Measurements from ENCODE around the gene TMEM182. TPM values are rescaled to one million over a fixed set of nuclear protein-coding genes. Genes with fewer than 3 reads are reported as not detected.

TMEM182 gene
- total RNA-seq, 1 donor from 2014 or later: 4.2 TPM

- H3K27ac Mint-ChIP-seq: no peak overlapping the region
- no peaks in the 10 kb centered on the region for H3K27me3 Mint-ChIP-seq (ENCODE audit: insufficient read depth, low read depth)
- Histone ChIP-seq H3K9me3 (ENCODE audit: low read depth) (no peaks in the 10 kb centered on the region), H3K4me1 (peaks cover 5% of the 10 kb centered on the region), H3K4me2 (peak overlapping the region; percentile 64), H3K36me3 (no peaks in the 10 kb centered on the region), H3K4me3 (peak overlapping the region; percentile 20), H2AFZ (replicated peaks) (peak overlapping the region; percentile 83), H3K27me3 (no peaks in the 10 kb centered on the region), H3K79me2 (ENCODE audit: low read depth) (no peaks in the 10 kb centered on the region), H3F3A (ENCODE audit: low read depth) (no peaks in the 10 kb centered on the region), H3K27ac (no peak overlapping the region), H3K9ac (no peak overlapping the region), H4K20me1 (ENCODE audit: low read depth) (no peaks in the 10 kb centered on the region)
- no peak overlapping the region for H3K4me3 Mint-ChIP-seq
- H3K9me3 Mint-ChIP-seq: peaks cover 7% of the 10 kb centered on the region
- H3K4me1 Mint-ChIP-seq: peaks cover 4% of the 10 kb centered on the region
- TF ChIP-seq, protein P1, sequence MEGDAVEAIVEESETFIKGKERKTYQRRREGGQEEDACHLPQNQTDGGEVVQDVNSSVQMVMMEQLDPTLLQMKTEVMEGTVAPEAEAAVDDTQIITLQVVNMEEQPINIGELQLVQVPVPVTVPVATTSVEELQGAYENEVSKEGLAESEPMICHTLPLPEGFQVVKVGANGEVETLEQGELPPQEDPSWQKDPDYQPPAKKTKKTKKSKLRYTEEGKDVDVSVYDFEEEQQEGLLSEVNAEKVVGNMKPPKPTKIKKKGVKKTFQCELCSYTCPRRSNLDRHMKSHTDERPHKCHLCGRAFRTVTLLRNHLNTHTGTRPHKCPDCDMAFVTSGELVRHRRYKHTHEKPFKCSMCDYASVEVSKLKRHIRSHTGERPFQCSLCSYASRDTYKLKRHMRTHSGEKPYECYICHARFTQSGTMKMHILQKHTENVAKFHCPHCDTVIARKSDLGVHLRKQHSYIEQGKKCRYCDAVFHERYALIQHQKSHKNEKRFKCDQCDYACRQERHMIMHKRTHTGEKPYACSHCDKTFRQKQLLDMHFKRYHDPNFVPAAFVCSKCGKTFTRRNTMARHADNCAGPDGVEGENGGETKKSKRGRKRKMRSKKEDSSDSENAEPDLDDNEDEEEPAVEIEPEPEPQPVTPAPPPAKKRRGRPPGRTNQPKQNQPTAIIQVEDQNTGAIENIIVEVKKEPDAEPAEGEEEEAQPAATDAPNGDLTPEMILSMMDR (IDR thresholded peaks at IDR 0.05): peak; percentile 43
- TF ChIP-seq EZH2phosphoT487 (IDR thresholded peaks at IDR 0.05): no peak
- TF ChIP-seq EZH2 (IDR thresholded peaks at IDR 0.05): no peak
- peaks cover 2% of the 10 kb centered on the region for H3K36me3 Mint-ChIP-seq
- DNase-seq (ENCODE audit: low spot score): peak; percentile 95
These were observed 86.6 kb downstream of the TMEM182 start for GRCh38 chr2:102848366-102848839.

GRCh38 chr2:102850888-102851287, 89.1 kb downstream of the TMEM182 start:
- H3K4me1 ChIP-seq: peaks cover 5% of the 10 kb centered on the region
- no peaks in the 10 kb centered on the region for H3K27me3 ChIP-seq
- Mint-ChIP-seq H3K4me3 (no peak overlapping the region), H3K4me1 (peaks cover 4% of the 10 kb centered on the region), H3K27me3 (ENCODE audit: insufficient read depth, low read depth) (no peaks in the 10 kb centered on the region), H3K27ac (no peak overlapping the region), H3K9me3 (peaks cover 16% of the 10 kb centered on the region), H3K36me3 (peaks cover 2% of the 10 kb centered on the region)
- no peak overlapping the region for H3K27ac ChIP-seq
- H3K36me3 ChIP-seq: no peaks in the 10 kb centered on the region
- no peak overlapping the region for H2AFZ ChIP-seq (replicated peaks)
- no peaks in the 10 kb centered on the region for H3F3A ChIP-seq (ENCODE audit: low read depth)
- H3K9ac ChIP-seq: no peak overlapping the region
- no peaks in the 10 kb centered on the region for H3K79me2 ChIP-seq (ENCODE audit: low read depth)
- no peak for TF ChIP-seq EZH2phosphoT487 (IDR thresholded peaks at IDR 0.05)
- TF ChIP-seq, protein P1 (IDR thresholded peaks at IDR 0.05): no peak
- TF ChIP-seq EZH2 (IDR thresholded peaks at IDR 0.05): no peak
- H3K4me3 ChIP-seq: no peak overlapping the region
- no peak for DNase-seq (ENCODE audit: low spot score)
- no peaks in the 10 kb centered on the region for H4K20me1 ChIP-seq (ENCODE audit: low read depth)
- H3K4me2 ChIP-seq: no peak overlapping the region
- H3K9me3 ChIP-seq (ENCODE audit: low read depth): no peaks in the 10 kb centered on the region

DNA sequence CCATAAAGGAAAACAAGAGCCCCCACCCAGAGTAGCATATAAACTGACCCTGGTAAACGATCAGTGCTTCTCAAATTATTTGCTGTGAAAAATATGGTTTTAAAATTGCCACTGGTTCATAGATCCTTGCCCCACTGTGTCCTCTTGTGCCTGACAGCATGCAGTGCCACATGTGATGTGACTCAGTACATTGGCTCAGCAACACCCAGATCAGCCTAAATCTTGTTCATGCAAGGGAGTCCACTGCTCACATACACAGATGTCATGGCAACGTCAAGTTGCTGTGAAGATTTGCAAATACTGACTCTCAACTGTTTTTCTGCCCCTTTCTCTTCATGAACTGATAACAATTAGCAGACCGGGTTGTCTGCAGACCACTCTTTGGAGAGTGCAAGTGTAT, 91.0 kb downstream of the TMEM182 start:
- H3K36me3 ChIP-seq: no peaks in the 10 kb centered on the region
- H3K27me3 ChIP-seq: no peaks in the 10 kb centered on the region
- H3K79me2 ChIP-seq (ENCODE audit: low read depth): no peaks in the 10 kb centered on the region
- TF ChIP-seq EZH2 (IDR thresholded peaks at IDR 0.05) (no peak), EZH2phosphoT487 (IDR thresholded peaks at IDR 0.05) (no peak)
- TF ChIP-seq, protein P1 (IDR thresholded peaks at IDR 0.05): no peak
- DNase-seq (ENCODE audit: low spot score): no peak
- H3K9me3 ChIP-seq (ENCODE audit: low read depth): no peaks in the 10 kb centered on the region
- H3K36me3 Mint-ChIP-seq: peaks cover 2% of the 10 kb centered on the region
- no peak overlapping the region for H3K4me2 ChIP-seq
- no peak overlapping the region for H2AFZ ChIP-seq (replicated peaks)
- H3K27me3 Mint-ChIP-seq (ENCODE audit: insufficient read depth, low read depth): no peaks in the 10 kb centered on the region
- H3F3A ChIP-seq (ENCODE audit: low read depth): no peaks in the 10 kb centered on the region
- no peak overlapping the region for H3K4me3 ChIP-seq
- no peak overlapping the region for H3K9ac ChIP-seq
- peaks cover 4% of the 10 kb centered on the region for H3K4me1 Mint-ChIP-seq
- H4K20me1 ChIP-seq (ENCODE audit: low read depth): no peaks in the 10 kb centered on the region
- no peak overlapping the region for H3K27ac ChIP-seq
- H3K27ac Mint-ChIP-seq: no peak overlapping the region
- H3K9me3 Mint-ChIP-seq: peaks cover 18% of the 10 kb centered on the region
- H3K4me3 Mint-ChIP-seq: no peak overlapping the region
- H3K4me1 ChIP-seq: peaks cover 5% of the 10 kb centered on the region

Other genes starting within 250 kb of the TMEM182 start
- gene SLC9A2, start 142.5 kb upstream of the TMEM182 start, total RNA-seq (ENCODE audit: low replicate concordance): 0.06 TPM in 1 of 2 replicates, not detected in the other

All from neural progenitor cell (in vitro differentiated cells).